ENCODE data around the gene ERVK3-1.
A peak's percentile ranks its signal among the peaks of the same experiment; 100 is the strongest.
"Not testable (repeated sequence)": the region's sequence is repeated elsewhere in the genome, so short reads cannot be mapped to it uniquely, and the experiment has no call there.

Gene ERVK3-1

GRCh38 chr19:58304748-58305064 is 471 bp upstream of the ERVK3-1 start:
- DNase-seq (ENCODE audit: low read depth) = no peak

- DNase-seq (ENCODE audit: low read depth) = no peak
These were observed 751 bp downstream of the ERVK3-1 start for GRCh38 chr19:58305932-58306323.

- no peak for DNase-seq (ENCODE audit: low read depth)
These were observed 2.6 kb downstream of the ERVK3-1 start for GRCh38 chr19:58307736-58308135.

DNA sequence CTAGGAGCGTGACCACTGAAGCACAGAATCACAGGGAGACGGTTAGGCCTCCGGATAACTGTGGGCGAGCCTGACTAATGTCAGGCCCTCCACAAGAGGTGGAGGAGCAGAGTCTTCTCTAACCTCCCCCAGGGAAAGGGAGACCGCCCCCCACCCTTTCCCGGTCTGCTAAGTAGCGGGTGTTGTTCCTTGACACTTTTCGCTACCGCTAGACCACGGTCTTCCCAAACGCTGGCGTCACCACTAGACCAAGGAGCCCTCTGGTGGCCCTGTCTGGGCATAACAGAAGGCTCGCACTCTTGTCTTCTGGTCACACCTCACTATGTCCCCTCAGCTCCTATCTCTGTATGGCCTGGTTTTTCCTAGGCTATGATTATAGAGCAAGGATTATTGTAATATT is 5.5 kb downstream of the ERVK3-1 start:
- DNase-seq (ENCODE audit: low read depth) = not testable (repeated sequence)

- DNase-seq (ENCODE audit: low read depth) = no peak
These were observed 6.2 kb downstream of the ERVK3-1 start for GRCh38 chr19:58311345-58311865.

- no peak for DNase-seq (ENCODE audit: low read depth)
These were observed 10.4 kb downstream of the ERVK3-1 start for GRCh38 chr19:58315580-58315979.

DNA sequence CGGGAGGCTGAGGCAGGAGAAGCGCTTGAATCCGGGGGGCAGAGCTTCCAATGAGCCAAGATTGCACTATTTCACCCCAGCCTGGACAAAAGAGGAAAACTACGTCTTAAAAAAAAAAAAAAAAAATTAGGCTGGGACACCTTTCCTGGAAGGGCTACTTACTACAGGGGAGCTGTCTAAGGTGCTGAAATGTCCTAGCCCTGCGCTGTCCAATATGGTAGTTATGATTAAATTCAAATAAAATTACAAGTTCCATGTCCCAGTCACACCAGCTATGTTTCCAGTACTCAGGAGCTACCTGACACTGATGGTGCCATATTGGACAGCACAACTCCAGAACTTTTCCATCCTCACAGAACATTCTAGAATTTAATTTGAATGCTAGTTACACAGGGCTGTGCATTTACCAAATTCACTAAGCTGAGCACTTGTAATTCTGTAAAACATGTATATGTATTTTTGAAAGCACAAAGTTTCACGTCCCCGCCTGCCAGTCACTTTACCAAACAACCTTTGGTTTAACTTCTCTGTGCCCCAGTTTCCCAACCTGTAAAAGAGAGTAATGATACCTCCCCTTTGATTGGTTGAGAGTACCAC is 12.4 kb downstream of the ERVK3-1 start:
- DNase-seq (ENCODE audit: low read depth) = no peak

DNA sequence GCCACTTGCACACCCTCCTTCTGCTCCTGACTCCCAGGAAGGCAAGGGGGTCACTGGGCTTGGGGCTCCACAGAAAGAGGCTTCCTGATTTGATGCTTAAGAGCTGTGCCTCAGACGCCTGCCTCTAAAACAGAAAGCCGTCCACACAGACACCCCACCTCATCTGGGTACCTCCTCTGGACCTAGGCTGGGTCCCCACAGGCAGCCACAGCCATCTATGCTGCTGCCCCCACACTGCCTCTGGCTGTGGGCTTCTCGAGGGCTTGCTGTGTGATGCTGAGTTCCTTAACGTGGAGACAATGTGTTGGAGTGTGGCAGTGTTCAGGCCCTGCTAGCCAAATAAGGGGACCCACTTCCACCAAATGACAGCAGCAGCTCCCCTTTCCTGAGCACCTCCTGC is 13.1 kb downstream of the ERVK3-1 start:
- no peak for DNase-seq (ENCODE audit: low read depth)

DNA sequence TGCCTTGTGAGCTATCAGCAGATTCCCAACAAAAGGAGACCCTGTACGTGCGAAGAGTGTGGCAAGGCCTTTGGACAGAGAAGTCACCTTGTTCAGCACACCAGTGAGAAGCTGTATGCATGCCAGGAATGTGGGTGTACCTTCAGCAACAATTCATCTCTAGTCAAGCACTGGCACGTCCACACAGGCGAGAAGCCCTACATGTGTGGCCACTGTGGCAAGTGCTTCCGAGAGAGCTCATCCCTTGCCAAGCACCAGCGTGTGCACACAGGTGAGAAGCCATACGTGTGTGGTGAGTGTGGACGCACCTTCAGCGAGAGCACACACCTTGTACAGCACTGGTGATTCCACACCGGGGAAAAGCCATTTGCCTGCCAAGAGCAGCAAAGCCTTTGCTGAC is 14.1 kb downstream of the ERVK3-1 start:
- no peak for DNase-seq (ENCODE audit: low read depth)

GRCh38 chr19:58325311-58326022 is 20.3 kb downstream of the ERVK3-1 start:
- DNase-seq (ENCODE audit: low read depth) = no peak

- no peak for DNase-seq (ENCODE audit: low read depth)
These were observed 21.3 kb downstream of the ERVK3-1 start for GRCh38 chr19:58326501-58326913.

GRCh38 chr19:58326914-58327726 is 21.9 kb downstream of the ERVK3-1 start, which contains the start of gene ZSCAN22:
Gene ZSCAN22, plus strand, starts transcription at chr19:58326994. Its CDS starts 7,809 bp downstream, at chr19:58334803.
- peak; percentile 81 for DNase-seq (ENCODE audit: low read depth)

DNA sequence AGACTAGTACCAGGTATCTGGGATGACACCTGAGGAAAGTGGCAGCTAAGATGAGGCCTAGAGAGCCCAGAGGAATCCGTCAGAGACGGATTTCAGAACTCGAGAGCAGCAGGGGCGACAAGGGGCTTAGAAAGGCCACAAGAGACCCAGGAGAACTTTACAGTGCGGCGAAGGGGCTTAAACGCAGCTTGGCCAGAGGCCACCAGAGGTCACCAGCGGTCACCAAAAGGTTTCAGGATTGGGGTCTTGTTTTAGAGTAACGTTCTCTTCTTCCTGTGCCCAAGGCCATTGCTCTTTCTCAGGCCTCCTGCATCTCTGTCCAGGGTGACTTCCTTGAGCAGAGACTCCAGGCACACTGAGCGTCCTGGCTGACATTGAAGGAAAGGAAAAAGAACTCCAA is 23.8 kb downstream of the ERVK3-1 start:
- no peak for DNase-seq (ENCODE audit: low read depth)

- DNase-seq (ENCODE audit: low read depth) = peak; percentile 45
These were observed 25.3 kb downstream of the ERVK3-1 start for GRCh38 chr19:58330458-58330857.

- no peak for DNase-seq (ENCODE audit: low read depth)
These were observed 27.5 kb downstream of the ERVK3-1 start for GRCh38 chr19:58332697-58333096.

- DNase-seq (ENCODE audit: low read depth) = no peak
These were observed 29.6 kb downstream of the ERVK3-1 start for GRCh38 chr19:58334691-58335249.

DNA sequence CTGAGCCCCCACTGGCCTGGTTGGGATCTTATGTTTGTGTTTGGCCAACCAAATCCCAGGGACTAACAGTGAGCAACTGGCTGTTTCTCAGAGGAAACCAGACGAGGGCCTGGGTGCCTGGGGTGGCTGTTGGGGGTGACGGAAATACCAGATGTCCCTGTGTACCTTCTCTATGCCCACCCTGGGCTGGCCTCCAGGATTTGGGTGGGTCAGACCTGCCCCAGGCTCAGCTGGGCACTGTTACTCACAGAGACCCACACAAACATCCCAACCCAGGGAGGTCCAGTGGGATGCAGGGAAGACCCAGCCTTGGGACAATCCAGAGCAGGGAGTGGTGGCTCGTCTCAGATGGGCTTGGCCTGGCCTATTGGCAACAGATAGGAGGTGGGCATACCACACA is 30.5 kb downstream of the ERVK3-1 start:
- no peak for DNase-seq (ENCODE audit: low read depth)

DNA sequence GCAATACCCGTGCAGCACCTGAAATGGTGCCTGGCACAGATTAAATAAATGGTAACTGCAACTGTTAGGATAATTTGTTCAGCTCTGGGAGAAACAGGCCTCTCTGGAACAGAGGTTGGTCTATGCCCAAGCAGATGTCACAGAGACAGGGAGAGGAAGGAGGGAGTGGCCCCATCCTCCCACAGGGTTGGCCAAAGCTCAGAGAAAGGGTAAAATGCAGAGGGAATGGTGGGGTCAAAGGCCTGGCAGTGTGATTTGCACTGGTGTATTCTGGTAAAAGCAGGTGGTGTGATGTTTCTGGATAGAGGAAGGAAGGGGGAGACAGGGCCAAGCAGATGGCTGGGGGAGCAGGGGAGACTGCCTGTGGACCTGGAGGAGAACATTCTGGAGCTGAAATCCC is 31.0 kb downstream of the ERVK3-1 start:
- DNase-seq (ENCODE audit: low read depth) = no peak

DNA sequence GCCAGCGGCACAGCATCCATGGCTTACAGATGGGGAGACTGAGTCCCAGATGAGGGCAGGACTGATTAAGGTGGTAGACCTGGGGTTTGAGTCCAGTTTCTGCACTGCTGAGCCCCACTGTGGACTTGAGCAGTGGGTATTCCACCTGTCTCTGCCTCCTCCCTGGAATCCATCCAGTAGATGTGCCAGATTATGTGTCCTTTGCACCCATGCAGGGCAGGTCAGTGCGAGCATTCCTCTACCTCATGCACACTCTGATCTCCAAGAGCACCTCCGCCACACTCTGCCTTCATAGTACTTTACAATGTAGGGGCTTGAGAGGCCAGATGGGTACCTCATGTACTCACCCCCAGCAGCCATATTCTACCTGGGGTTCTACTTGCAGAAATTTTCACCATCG is 31.6 kb downstream of the ERVK3-1 start:
- no peak for DNase-seq (ENCODE audit: low read depth)

DNA sequence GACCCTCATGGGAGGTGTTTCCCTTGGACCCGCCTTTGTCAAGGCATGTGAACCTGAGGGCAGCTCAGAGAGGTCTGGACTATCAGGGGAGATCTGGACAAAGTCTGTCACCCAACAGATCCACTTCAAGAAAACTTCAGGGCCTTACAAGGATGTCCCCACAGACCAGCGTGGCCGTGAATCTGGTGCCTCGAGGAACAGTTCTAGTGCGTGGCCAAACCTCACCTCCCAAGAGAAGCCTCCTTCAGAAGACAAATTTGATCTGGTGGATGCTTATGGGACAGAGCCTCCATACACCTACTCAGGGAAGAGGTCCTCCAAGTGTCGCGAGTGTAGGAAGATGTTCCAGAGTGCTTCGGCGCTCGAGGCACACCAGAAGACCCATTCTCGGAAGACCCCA is 33.2 kb downstream of the ERVK3-1 start:
- DNase-seq (ENCODE audit: low read depth) = no peak

GRCh38 chr19:58338825-58339558 is 33.8 kb downstream of the ERVK3-1 start:
- no peak for DNase-seq (ENCODE audit: low read depth)

DNA sequence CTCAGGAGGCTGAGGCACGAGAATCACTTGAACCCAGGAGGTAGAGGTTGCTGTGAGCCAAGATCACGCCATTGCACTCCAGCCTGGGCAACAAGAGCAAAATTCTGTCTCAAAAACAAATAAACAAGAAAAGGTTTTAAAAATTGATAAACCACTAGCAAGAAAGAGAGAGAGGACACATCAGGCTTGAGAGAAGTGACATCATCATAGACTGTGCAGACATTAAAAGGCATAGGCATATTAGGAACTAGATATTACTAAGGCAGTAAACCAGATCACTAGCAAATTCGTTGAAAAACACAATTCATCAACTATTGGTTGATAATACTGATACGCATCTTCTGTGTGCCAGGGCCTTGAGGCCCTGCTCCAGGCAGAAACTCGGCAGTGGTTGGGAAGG is 40.4 kb downstream of the ERVK3-1 start:
- DNase-seq (ENCODE audit: low read depth) = no peak

All from GM04503 (cell line).